GM23338 (cell line): ENCODE results near the gene PCF11. TPM values are rescaled to one million over a fixed set of nuclear protein-coding genes. Genes with fewer than 3 reads are reported as not detected.

Experiments
- ATAC-seq: fragments of 200-7000 bp; cut with Tn5 transposase; 3 replicates; pipeline ENCODE4 v1.9.1; 2020
- DNase-seq: peaks from one replicate; pipeline ENCODE4 v3.0.0-alpha.2; 2015; ENCODE audit warnings: low spot score
- H2AFZ ChIP-seq: fragments of 200-600 bp; sonication (generic); 2 replicates; pipeline ENCODE4 v1.8.0; 2016; ENCODE audit warnings: antibody characterized with exemption, mild to moderate bottlenecking, moderate library complexity
- H3F3A ChIP-seq: fragments of 200-600 bp; sonication (generic); replicated peaks from 2 replicates; pipeline ENCODE4 v1.8.0; 2017; ENCODE audit warnings: antibody characterized with exemption, mixed run types, low read depth
- H3K27ac ChIP-seq: fragments of 200-600 bp; sonication (generic); 2 replicates; pipeline ENCODE4 v1.6.1; 2016; ENCODE audit warnings: low read depth
- H3K27me3 ChIP-seq: fragments of 200-600 bp; sonication (generic); 2 replicates; pipeline ENCODE4 v1.8.0; 2016; ENCODE audit warnings: mild to moderate bottlenecking, mixed run types, moderate library complexity; ENCODE audit not compliant: insufficient read depth
- H3K36me3 ChIP-seq: fragments of 200-600 bp; sonication (generic); 2 replicates; pipeline ENCODE4 v1.8.0; 2016; ENCODE audit warnings: mild to moderate bottlenecking; ENCODE audit not compliant: insufficient read depth
- H3K4me1 ChIP-seq: fragments of 200-600 bp; sonication (generic); 2 replicates; pipeline ENCODE4 v1.8.0; 2016; ENCODE audit warnings: mild to moderate bottlenecking, moderate library complexity; ENCODE audit not compliant: insufficient read depth
- H3K4me2 ChIP-seq: fragments of 200-600 bp; sonication (generic); 2 replicates; pipeline ENCODE4 v1.7.1; 2017; ENCODE audit warnings: mixed run types
- H3K4me3 ChIP-seq: fragments of 200-600 bp; sonication (generic); 2 replicates; pipeline ENCODE4 v1.6.1; 2016; ENCODE audit warnings: mixed run types
- H3K79me2 ChIP-seq: fragments of 200-600 bp; sonication (generic); replicated peaks from 2 replicates; pipeline ENCODE4 v1.8.0; 2017; ENCODE audit warnings: mild to moderate bottlenecking; ENCODE audit not compliant: insufficient read depth
- H3K9me2 ChIP-seq: fragments of 200-600 bp; sonication (generic); 2 replicates; pipeline ENCODE4 v1.8.0; 2017; ENCODE audit not compliant: insufficient read depth
- H4K20me1 ChIP-seq: fragments of 200-600 bp; sonication (generic); replicated peaks from 2 replicates; pipeline ENCODE4 v1.8.0; 2017; ENCODE audit warnings: mild to moderate bottlenecking; ENCODE audit not compliant: insufficient read depth
- H3K27ac Mint-ChIP-seq: 2 replicates; pipeline ENCODE4 v1.8.0; 2020; ENCODE audit warnings: inconsistent platforms, mild to moderate bottlenecking, moderate library complexity, mixed read lengths
- H3K27me3 Mint-ChIP-seq: 3 replicates; pipeline ENCODE4 v1.8.0; 2022; ENCODE audit warnings: low read depth, mild to moderate bottlenecking, moderate library complexity, mixed read lengths, inconsistent platforms; ENCODE audit not compliant: insufficient read depth, poor library complexity
- H3K36me3 Mint-ChIP-seq: 3 replicates; pipeline ENCODE4 v1.8.0; 2021; ENCODE audit warnings: low read depth, mild to moderate bottlenecking, inconsistent platforms, moderate library complexity, mixed read lengths
- H3K4me1 Mint-ChIP-seq: 3 replicates; pipeline ENCODE4 v1.8.0; 2020; ENCODE audit warnings: mild to moderate bottlenecking, inconsistent platforms, mixed read lengths
- H3K4me3 Mint-ChIP-seq: 3 replicates; pipeline ENCODE4 v1.8.0; 2021; ENCODE audit warnings: moderate library complexity, mild to moderate bottlenecking, inconsistent platforms, mixed read lengths
- H3K9me3 Mint-ChIP-seq: 3 replicates; pipeline ENCODE4 v1.8.0; 2020; ENCODE audit warnings: moderate library complexity, mild to moderate bottlenecking, inconsistent platforms, mixed read lengths
- CREB1 ChIP-seq: fragments of 250-450 bp; sonication (Bioruptor Pico); IDR thresholded peaks from 2 replicates; pipeline ENCODE4 v1.5.0; 2020; ENCODE audit warnings: low read depth, mild to moderate bottlenecking, moderate library complexity
- CTCF ChIP-seq, 2 experiments: fragments of 200-600 bp in 1 of 2; sonication (generic) in 1 of 2; conservative IDR thresholded peaks; 2 replicates each; pipeline versions ENCODE4 v1.5.1 to v1.6.1; 2016 to 2017; ENCODE audit warnings: antibody characterized with exemption in 2 of 2, low read depth in 2 of 2, mild to moderate bottlenecking in 2 of 2, moderate library complexity in 1 of 2
- ETS1 ChIP-seq: IDR thresholded peaks from 2 replicates; pipeline ENCODE4 v1.6.1; 2016; ENCODE audit warnings: antibody characterized with exemption
- EZH2 ChIP-seq: fragments of 200-600 bp; sonication (generic); IDR thresholded peaks from one replicate; pipeline ENCODE4 v1.8.0; 2017; ENCODE audit warnings: antibody characterized with exemption, mild to moderate bottlenecking, low read depth; ENCODE audit not compliant: unreplicated experiment
- EZH2phosphoT487 ChIP-seq: fragments of 200-600 bp; sonication (generic); IDR thresholded peaks from one replicate; pipeline ENCODE4 v1.8.1; 2018; ENCODE audit warnings: antibody characterized with exemption; ENCODE audit not compliant: unreplicated experiment
- NANOG ChIP-seq: IDR thresholded peaks from 2 replicates; pipeline ENCODE4 v1.6.1; 2016; ENCODE audit warnings: antibody characterized with exemption, borderline replicate concordance
- REST ChIP-seq: IDR thresholded peaks from one replicate; pipeline ENCODE4 v1.6.1; 2018; ENCODE audit warnings: antibody characterized with exemption; ENCODE audit not compliant: unreplicated experiment
- STAT1 ChIP-seq: IDR thresholded peaks from one replicate; pipeline ENCODE4 v1.6.1; 2016; ENCODE audit warnings: antibody characterized with exemption; ENCODE audit not compliant: unreplicated experiment
- ZNF114 ChIP-seq: fragments of 250-450 bp; sonication (Bioruptor Pico); IDR thresholded peaks from 2 replicates; pipeline ENCODE4 v1.5.0; 2020; ENCODE audit warnings: mild to moderate bottlenecking, moderate library complexity
- ZNF331 ChIP-seq: fragments of 250-450 bp; sonication (Bioruptor Pico); IDR thresholded peaks from 2 replicates; pipeline ENCODE4 v1.5.0; 2020; ENCODE audit warnings: low read depth, mild to moderate bottlenecking, moderate library complexity
- ZNF462 ChIP-seq: fragments of 250-450 bp; sonication (Bioruptor Pico); IDR thresholded peaks from 2 replicates; pipeline ENCODE4 v1.5.0; 2020; ENCODE audit warnings: mild to moderate bottlenecking, moderate library complexity
- polyA plus RNA-seq: library from polyadenylated mRNA; unstranded; fragments of >200 nt; fragmentation: Nextera tagmentation; extraction: Ambion mirVana; gene quantifications from 2 replicates; pipeline ENCODE4 v1.2.1, GENCODE V29; 2016
- total RNA-seq: library from RNA; depleted of rRNA; stranded (reverse); fragments of >200 nt; shearing (Covaris generic); gene quantifications from 2 replicates; pipeline ENCODE4 v1.2.3, GENCODE V29; 2014

The PCF11 gene
- total and polyA plus RNA-seq, 2 experiments from 2014 or later, result 23.0 to 44.2 TPM

- no peak for TF ChIP-seq ZNF462
- TF ChIP-seq NANOG, result no peak
- no peak for TF ChIP-seq ZNF331
Measured at GRCh38 chr11:83174008-83174407, 17.1 kb downstream of the PCF11 start (continued).

GRCh38 chr11:83175815-83176214, 18.9 kb downstream of the PCF11 start:
- no peak overlapping the region for H3K4me3 ChIP-seq
- no peak overlapping the region for H3K4me2 ChIP-seq
- Mint-ChIP-seq H3K9me3 (no peaks in the 10 kb centered on the region), H3K36me3 (peaks cover 68% of the 10 kb centered on the region), H3K4me3 (no peak overlapping the region), H3K4me1 (no peaks in the 10 kb centered on the region), H3K27ac (no peak overlapping the region), H3K27me3 (no peaks in the 10 kb centered on the region)
- H3K79me2 ChIP-seq, result peaks cover 56% of the 10 kb centered on the region
- H3K9me2 ChIP-seq, result no peaks in the 10 kb centered on the region
- H3F3A ChIP-seq, result no peaks in the 10 kb centered on the region
- H3K27me3 ChIP-seq, result no peaks in the 10 kb centered on the region
- H3K4me1 ChIP-seq, result no peaks in the 10 kb centered on the region
- peaks cover 62% of the 10 kb centered on the region for H3K36me3 ChIP-seq
- no peak overlapping the region for H2AFZ ChIP-seq
- H4K20me1 ChIP-seq, result peaks cover 28% of the 10 kb centered on the region
- no peak for DNase-seq
- ATAC-seq, result no peak
- no peak overlapping the region for H3K27ac ChIP-seq
- TF ChIP-seq ETS1, result no peak
- no peak for TF ChIP-seq STAT1
- TF ChIP-seq EZH2, result no peak
- no peak for TF ChIP-seq ZNF114 (CRISPR knock-in tag)
- no peak for TF ChIP-seq REST
- no peak for TF ChIP-seq ZNF331
- no peak for TF ChIP-seq CREB1 (CRISPR knock-in tag)
- TF ChIP-seq EZH2phosphoT487, result no peak
- TF ChIP-seq NANOG, result no peak
- no peak for TF ChIP-seq CTCF (conservative IDR thresholded peaks at IDR 0.05; ENCODE audit: low read depth in 2 of 2)
